Natural killer cell (primary cell): Measurements from ENCODE around the gene SLC4A9. TPM values are rescaled to one million over a fixed set of nuclear protein-coding genes. Genes with fewer than 3 reads are reported as not detected.

Source experiments
- ATAC-seq, 3 donors: fragments of 150-1000 bp in 2 of 3; fragments of 200-7000 bp in 1 of 3; cut with Tn5 transposase; 1 replicate in 1 of 3; 2 replicates in 2 of 3; pipeline ENCODE4 v1.10.0; 2021; ENCODE audit warnings: mild to moderate bottlenecking in 2 of 3, moderate library complexity in 2 of 3
- DNase-seq, 2 donors: peaks; one replicate each; pipeline versions ENCODE4 v3.0.0 to v3.0.0-alpha.2; 2013 to 2021; ENCODE audit warnings: mixed read lengths in 1 of 2
- H3K27ac ChIP-seq: one replicate; pipeline ENCODE4 v1.5.1; 2013; ENCODE audit warnings: mild to moderate bottlenecking, low read length
- H3K27me3 ChIP-seq: one replicate; pipeline ENCODE4 v1.6.1; 2013; ENCODE audit warnings: low read length; ENCODE audit not compliant: control insufficient read depth, insufficient read depth
- H3K36me3 ChIP-seq: one replicate; pipeline ENCODE4 v1.6.1; 2013; ENCODE audit warnings: low read length; ENCODE audit not compliant: control insufficient read depth, insufficient read depth
- H3K4me1 ChIP-seq: one replicate; pipeline ENCODE4 v1.6.1; 2013; ENCODE audit warnings: low read length; ENCODE audit not compliant: control insufficient read depth, insufficient read depth
- H3K4me3 ChIP-seq: one replicate; pipeline ENCODE4 v1.5.1; 2013; ENCODE audit warnings: low read length
- H3K9me3 ChIP-seq: one replicate; pipeline ENCODE4 v1.6.1; 2013; ENCODE audit warnings: low read length; ENCODE audit not compliant: control insufficient read depth, insufficient read depth
- H3K27ac Mint-ChIP-seq, 2 donors: one replicate each; pipeline ENCODE4 v1.8.0; 2022; ENCODE audit warnings: mild to moderate bottlenecking in 2 of 2, mixed read lengths in 2 of 2, moderate library complexity in 1 of 2
- H3K27me3 Mint-ChIP-seq, 2 donors: one replicate each; pipeline ENCODE4 v1.8.0; 2022; ENCODE audit warnings: low read depth in 2 of 2, mixed read lengths in 2 of 2
- H3K36me3 Mint-ChIP-seq: one replicate; pipeline ENCODE4 v1.8.0; 2022; ENCODE audit warnings: mixed read lengths
- H3K4me1 Mint-ChIP-seq, 2 donors: one replicate each; pipeline ENCODE4 v1.8.0; 2022; ENCODE audit warnings: mixed read lengths in 2 of 2
- H3K4me3 Mint-ChIP-seq: one replicate; pipeline ENCODE4 v1.8.0; 2022; ENCODE audit warnings: mild to moderate bottlenecking, moderate library complexity, mixed read lengths
- H3K9me3 Mint-ChIP-seq, 2 donors: one replicate each; pipeline ENCODE4 v1.8.0; 2022; ENCODE audit warnings: mixed read lengths in 2 of 2
- WGBS: methylation state at CpG from one replicate; pipeline ENCODE4 v1.1.7; 2013; ENCODE audit warnings: missing lambda C conversion rate; ENCODE audit not compliant: insufficient coverage; 5-methylcytosine and 5-hydroxymethylcytosine counted together
- intact Hi-C: fragments of 100-400 bp; cut with micrococcal nuclease; formaldehyde crosslinking; loops from one replicate; pipeline ENCODE4 v1.14.2; 2022
- total RNA-seq, 4 donors: library from RNA; stranded (reverse); fragments of 120-200 nt in 1 of 4; gene quantifications; one replicate each; pipeline versions ENCODE4 v1.2.3 to v1.2.4, GENCODE V29; 2013 to 2022
- TF ChIP-seq, protein P1 (sequence below): fragments of 200-600 bp; IDR thresholded peaks from one replicate; pipeline ENCODE4 v1.8.0; 2022; ENCODE audit warnings: antibody characterized with exemption

SLC4A9 gene
- total RNA-seq, 3 donors from 2014 or later (not counting 1 experiment from before 2014, with no cell fraction given): not detected

DNA sequence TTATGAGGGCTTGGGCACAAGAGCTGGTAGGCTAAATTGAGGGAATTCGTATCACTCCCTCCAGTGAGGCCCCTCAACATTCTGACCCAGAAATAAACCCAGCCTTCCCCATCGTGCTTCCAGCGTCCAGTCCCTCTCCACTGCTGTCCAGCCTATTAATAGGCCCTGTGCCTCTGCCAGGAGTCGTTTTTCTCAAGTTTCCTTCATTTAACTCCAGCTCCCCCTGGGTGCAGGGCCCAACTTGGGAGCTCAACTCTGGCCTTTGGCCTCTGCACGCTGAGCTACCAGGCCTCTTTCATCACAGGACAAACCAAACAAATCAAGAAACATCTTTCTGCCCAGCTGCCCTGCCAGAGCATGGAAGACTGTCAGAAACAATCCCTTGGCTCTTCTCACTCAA lies 23.6 kb upstream of the SLC4A9 start:
- H3K9me3 ChIP-seq: no peaks in the 10 kb centered on the region
- Mint-ChIP-seq H3K36me3 (no peaks in the 10 kb centered on the region), H3K9me3 (no peaks in the 10 kb centered on the region), H3K27me3 (no peaks in the 10 kb centered on the region), H3K4me1 (no peaks in the 10 kb centered on the region), H3K27ac (no peak overlapping the region), H3K4me3 (no peak overlapping the region)
- no peaks in the 10 kb centered on the region for H3K36me3 ChIP-seq
- H3K4me3 ChIP-seq: no peak overlapping the region
- 86% methylated on average over 5 of the region's 5 CpGs for WGBS
- ATAC-seq (no peak), DNase-seq (no peak)
- intact Hi-C loops: no loop called here
- peaks cover 13% of the 10 kb centered on the region for H3K4me1 ChIP-seq
- TF ChIP-seq, protein P1, sequence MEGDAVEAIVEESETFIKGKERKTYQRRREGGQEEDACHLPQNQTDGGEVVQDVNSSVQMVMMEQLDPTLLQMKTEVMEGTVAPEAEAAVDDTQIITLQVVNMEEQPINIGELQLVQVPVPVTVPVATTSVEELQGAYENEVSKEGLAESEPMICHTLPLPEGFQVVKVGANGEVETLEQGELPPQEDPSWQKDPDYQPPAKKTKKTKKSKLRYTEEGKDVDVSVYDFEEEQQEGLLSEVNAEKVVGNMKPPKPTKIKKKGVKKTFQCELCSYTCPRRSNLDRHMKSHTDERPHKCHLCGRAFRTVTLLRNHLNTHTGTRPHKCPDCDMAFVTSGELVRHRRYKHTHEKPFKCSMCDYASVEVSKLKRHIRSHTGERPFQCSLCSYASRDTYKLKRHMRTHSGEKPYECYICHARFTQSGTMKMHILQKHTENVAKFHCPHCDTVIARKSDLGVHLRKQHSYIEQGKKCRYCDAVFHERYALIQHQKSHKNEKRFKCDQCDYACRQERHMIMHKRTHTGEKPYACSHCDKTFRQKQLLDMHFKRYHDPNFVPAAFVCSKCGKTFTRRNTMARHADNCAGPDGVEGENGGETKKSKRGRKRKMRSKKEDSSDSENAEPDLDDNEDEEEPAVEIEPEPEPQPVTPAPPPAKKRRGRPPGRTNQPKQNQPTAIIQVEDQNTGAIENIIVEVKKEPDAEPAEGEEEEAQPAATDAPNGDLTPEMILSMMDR: no peak
- H3K27me3 ChIP-seq: no peaks in the 10 kb centered on the region
- H3K27ac ChIP-seq: no peak overlapping the region

GRCh38 chr5:140337880-140338279 lies 22.1 kb upstream of the SLC4A9 start:
- H3K4me3 ChIP-seq: no peak overlapping the region
- DNase-seq (no peak), ATAC-seq (no peak)
- Mint-ChIP-seq H3K27ac (no peak overlapping the region), H3K36me3 (no peaks in the 10 kb centered on the region), H3K4me3 (no peak overlapping the region), H3K4me1 (peaks cover 10 to 11% of the 10 kb centered on the region in 2 donors), H3K27me3 (no peaks in the 10 kb centered on the region), H3K9me3 (no peaks in the 10 kb centered on the region)
- peaks cover 28% of the 10 kb centered on the region for H3K4me1 ChIP-seq
- WGBS: 89% methylated on average over 1 of the region's 1 CpG
- no peaks in the 10 kb centered on the region for H3K27me3 ChIP-seq
- H3K9me3 ChIP-seq: no peaks in the 10 kb centered on the region
- no peak overlapping the region for H3K27ac ChIP-seq
- intact Hi-C loops: no loop called here
- TF ChIP-seq, protein P1: no peak
- H3K36me3 ChIP-seq: no peaks in the 10 kb centered on the region

DNA sequence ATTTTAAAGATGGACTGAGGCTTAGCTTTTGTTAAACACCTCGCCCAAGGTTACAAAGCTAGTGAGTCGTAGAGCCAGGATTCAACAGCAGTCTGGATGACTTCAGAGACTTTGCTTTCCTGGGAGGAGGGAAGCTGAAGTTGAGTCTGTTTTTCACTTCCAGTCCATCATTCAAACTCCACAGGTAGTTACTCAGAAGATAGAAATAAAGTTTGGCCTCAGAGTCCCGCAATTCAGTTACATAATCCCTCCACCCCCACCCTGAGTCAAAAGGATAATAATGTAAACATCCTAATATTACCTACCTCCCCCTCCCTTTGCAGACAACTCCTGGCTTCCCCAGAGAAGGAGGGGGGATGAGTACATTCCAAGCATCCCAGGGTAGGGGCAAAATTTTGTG lies 21.7 kb upstream of the SLC4A9 start:
- intact Hi-C loops: no loop called here
- H3K27ac Mint-ChIP-seq: no peak overlapping the region
- no peaks in the 10 kb centered on the region for H3K27me3 Mint-ChIP-seq
- Histone ChIP-seq H3K36me3 (no peaks in the 10 kb centered on the region), H3K27ac (no peak overlapping the region), H3K9me3 (no peaks in the 10 kb centered on the region), H3K4me1 (peaks cover 32% of the 10 kb centered on the region), H3K27me3 (no peaks in the 10 kb centered on the region), H3K4me3 (no peak overlapping the region)
- ATAC-seq (no peak), DNase-seq (no peak)
- 92% methylated on average over 2 of the region's 3 CpGs for WGBS
- H3K4me3 Mint-ChIP-seq: no peak overlapping the region
- TF ChIP-seq, protein P1: no peak
- peaks cover 10 to 12% of the 10 kb centered on the region in 2 donors for H3K4me1 Mint-ChIP-seq
- H3K9me3 Mint-ChIP-seq: no peaks in the 10 kb centered on the region
- no peaks in the 10 kb centered on the region for H3K36me3 Mint-ChIP-seq

- Mint-ChIP-seq H3K27me3 (no peaks in the 10 kb centered on the region), H3K27ac (no peak overlapping the region), H3K36me3 (no peaks in the 10 kb centered on the region), H3K4me1 (peaks cover 10 to 12% of the 10 kb centered on the region in 2 donors), H3K9me3 (no peaks in the 10 kb centered on the region), H3K4me3 (no peak overlapping the region)
- WGBS: 94% methylated on average over 1 of the region's 2 CpGs
- no peak overlapping the region for H3K4me3 ChIP-seq
- DNase-seq: no peak
- peaks cover 37% of the 10 kb centered on the region for H3K4me1 ChIP-seq
- H3K9me3 ChIP-seq: no peaks in the 10 kb centered on the region
- H3K27me3 ChIP-seq: no peaks in the 10 kb centered on the region
- TF ChIP-seq, protein P1: no peak
- no peak overlapping the region for H3K27ac ChIP-seq
- no peaks in the 10 kb centered on the region for H3K36me3 ChIP-seq
- intact Hi-C loops: no loop called here
- no peak for ATAC-seq
Measured at GRCh38 chr5:140338908-140339307, 21.1 kb upstream of the SLC4A9 start.
